IPS DF 6.9 (cell line): ENCODE data around the gene POLR2F.

Experiments
- DNase-seq: peaks from one replicate; pipeline ENCODE4 v3.0.0-alpha.2; 2013; ENCODE audit warnings: low read depth, low spot score
- H3K27ac ChIP-seq: one replicate; pipeline ENCODE4 v1.5.1; 2013; ENCODE audit warnings: low read length, control low read depth
- H3K27me3 ChIP-seq: 2 replicates; pipeline ENCODE4 v1.6.1; 2013; ENCODE audit warnings: mild to moderate bottlenecking, low read length; ENCODE audit not compliant: control insufficient read depth, insufficient read depth
- H3K36me3 ChIP-seq: 2 replicates; pipeline ENCODE4 v1.6.1; 2013; ENCODE audit warnings: low read length; ENCODE audit not compliant: control insufficient read depth, insufficient read depth
- H3K4me1 ChIP-seq: 2 replicates; pipeline ENCODE4 v1.6.1; 2013; ENCODE audit warnings: low read length; ENCODE audit not compliant: control insufficient read depth, insufficient read depth
- H3K4me3 ChIP-seq: 2 replicates; pipeline ENCODE4 v1.5.1; 2013; ENCODE audit warnings: mild to moderate bottlenecking, low read length
- H3K9me3 ChIP-seq: 2 replicates; pipeline ENCODE4 v1.6.1; 2013; ENCODE audit warnings: low read length, inconsistent platforms; ENCODE audit not compliant: control insufficient read depth, insufficient read depth
- WGBS: extraction: QIAGEN DNeasy Blood & Tissue Kit; methylation state at CpG from one replicate; pipeline ENCODE4 v1.1.7; 2013; ENCODE audit warnings: mixed read lengths, missing lambda C conversion rate; ENCODE audit not compliant: insufficient read length, insufficient coverage; 5-methylcytosine and 5-hydroxymethylcytosine counted together

Gene POLR2F

DNA sequence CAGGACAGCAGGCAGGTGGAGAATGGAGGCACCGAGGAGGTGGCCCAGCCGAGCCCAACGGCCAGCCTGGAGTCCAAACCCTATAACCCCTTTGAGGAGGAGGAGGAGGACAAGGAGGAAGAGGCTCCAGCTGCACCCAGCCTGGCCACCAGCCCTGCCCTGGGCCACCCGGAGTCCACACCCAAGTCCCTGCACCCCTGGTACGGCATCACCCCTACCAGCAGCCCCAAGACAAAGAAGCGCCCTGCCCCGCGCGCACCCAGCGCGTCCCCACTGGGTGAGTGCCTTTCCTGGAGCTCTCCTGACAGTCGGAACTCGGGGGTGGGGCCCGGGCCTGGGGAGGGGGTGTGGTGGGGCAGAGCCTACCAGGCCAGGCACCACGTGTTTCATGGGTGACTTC lies 27.7 kb upstream of the POLR2F start:
- H3K9me3 ChIP-seq = no peaks in the 10 kb centered on the region
- peaks cover 9% of the 10 kb centered on the region for H3K36me3 ChIP-seq
- no peaks in the 10 kb centered on the region for H3K4me1 ChIP-seq
- no peak overlapping the region for H3K4me3 ChIP-seq
- DNase-seq = no peak
- WGBS = no CpG with 5 or more reads among the region's 15 CpGs
- H3K27me3 ChIP-seq = no peaks in the 10 kb centered on the region
- H3K27ac ChIP-seq = no peak overlapping the region

DNA sequence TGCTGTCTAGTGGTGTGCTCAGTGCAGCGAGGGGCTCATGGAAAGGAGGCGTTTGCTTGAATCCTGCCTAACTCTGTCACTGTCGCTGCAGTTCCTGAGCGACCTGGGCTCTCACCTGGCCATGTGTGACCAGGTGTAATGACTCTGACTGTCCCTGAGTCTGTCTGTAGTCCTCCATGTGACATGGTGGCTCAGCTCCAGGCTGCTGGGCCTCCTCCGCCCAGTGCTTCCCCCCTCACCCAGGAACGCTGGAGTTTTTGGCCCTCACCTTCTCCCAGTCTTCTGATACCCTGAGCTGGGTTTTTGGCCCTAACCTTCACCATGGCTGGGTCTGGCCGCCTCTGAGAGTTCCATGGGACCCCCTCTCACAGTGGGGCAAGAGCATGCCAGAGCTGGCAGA lies 27.1 kb upstream of the POLR2F start:
- Histone ChIP-seq H3K4me1 (no peaks in the 10 kb centered on the region), H3K27ac (no peak overlapping the region), H3K9me3 (no peaks in the 10 kb centered on the region), H3K36me3 (peaks cover 9% of the 10 kb centered on the region), H3K27me3 (no peaks in the 10 kb centered on the region), H3K4me3 (no peak overlapping the region)
- WGBS = no CpG with 5 or more reads among the region's 7 CpGs
- DNase-seq = no peak

GRCh38 chr22:37926771-37927636 lies 26.5 kb upstream of the POLR2F start:
- WGBS = no CpG with 5 or more reads among the region's 32 CpGs
- Histone ChIP-seq H3K36me3 (peaks cover 15% of the 10 kb centered on the region), H3K27ac (no peak overlapping the region), H3K27me3 (no peaks in the 10 kb centered on the region), H3K4me1 (no peaks in the 10 kb centered on the region), H3K4me3 (no peak overlapping the region), H3K9me3 (no peaks in the 10 kb centered on the region)
- DNase-seq = no peak

DNA sequence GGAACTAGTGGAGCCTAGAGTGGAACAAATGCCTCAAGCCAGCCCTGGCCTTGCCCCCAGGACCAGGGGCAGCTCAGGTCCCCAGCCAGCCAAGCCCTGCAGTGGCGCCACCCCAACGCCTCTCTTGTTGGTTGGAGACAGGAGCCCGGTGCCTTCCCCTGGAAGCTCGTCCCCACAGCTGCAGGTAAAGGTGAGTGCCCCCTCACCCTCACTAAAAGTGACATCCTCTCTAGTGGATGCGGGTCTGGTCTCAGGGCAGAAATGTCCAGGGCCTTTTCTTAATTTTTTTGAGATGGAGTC lies 25.9 kb upstream of the POLR2F start:
- no peaks in the 10 kb centered on the region for H3K9me3 ChIP-seq
- DNase-seq = no peak
- H3K36me3 ChIP-seq = peaks cover 15% of the 10 kb centered on the region
- no peaks in the 10 kb centered on the region for H3K27me3 ChIP-seq
- no peaks in the 10 kb centered on the region for H3K4me1 ChIP-seq
- no CpG with 5 or more reads among the region's 5 CpGs for WGBS
- no peak overlapping the region for H3K27ac ChIP-seq
- no peak overlapping the region for H3K4me3 ChIP-seq

- peaks cover 1% of the 10 kb centered on the region; the same call in 1 of the 2 replicates for H3K4me1 ChIP-seq
- no peak overlapping the region for H3K4me3 ChIP-seq
- no peaks in the 10 kb centered on the region for H3K27me3 ChIP-seq
- H3K27ac ChIP-seq = no peak overlapping the region
- no CpG with 5 or more reads among the region's 5 CpGs for WGBS
- peaks cover 15% of the 10 kb centered on the region for H3K36me3 ChIP-seq
- no peaks in the 10 kb centered on the region for H3K9me3 ChIP-seq
- no peak for DNase-seq
Measured at GRCh38 chr22:37929390-37929789, 24.1 kb upstream of the POLR2F start.

- Histone ChIP-seq H3K27ac (no peak overlapping the region), H3K4me1 (peaks cover 1% of the 10 kb centered on the region; the same call in 1 of the 2 replicates), H3K36me3 (peaks cover 15% of the 10 kb centered on the region), H3K9me3 (no peaks in the 10 kb centered on the region), H3K27me3 (no peaks in the 10 kb centered on the region), H3K4me3 (no peak overlapping the region)
- no CpG with 5 or more reads among the region's 11 CpGs for WGBS
- no peak for DNase-seq
Measured at GRCh38 chr22:37930270-37930951, 23.1 kb upstream of the POLR2F start.

DNA sequence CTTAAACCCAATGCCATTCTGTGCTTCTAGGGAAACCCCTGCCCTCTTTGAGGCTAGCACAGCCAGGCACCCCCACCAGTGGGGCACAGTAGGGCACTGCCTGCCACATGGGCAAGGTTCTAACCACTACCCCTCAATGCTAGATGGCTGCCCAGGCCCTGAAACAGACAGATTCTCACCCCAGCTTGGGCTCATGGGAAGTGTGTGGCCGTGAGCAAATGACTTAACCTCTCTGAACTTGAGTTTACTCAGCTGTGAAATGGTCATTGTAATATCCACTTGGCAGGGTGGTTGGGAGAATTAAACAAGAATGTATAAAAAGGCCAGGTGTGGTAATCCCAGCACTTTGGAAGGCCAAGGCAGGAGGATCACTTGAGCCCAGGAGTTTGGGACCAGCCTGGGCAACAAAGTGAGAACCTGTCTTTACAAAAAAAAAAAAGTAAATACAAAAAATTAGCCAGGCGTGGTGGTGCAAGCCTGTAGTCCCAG lies 22.5 kb upstream of the POLR2F start:
- Histone ChIP-seq H3K36me3 (peaks cover 15% of the 10 kb centered on the region), H3K4me1 (peaks cover 1% of the 10 kb centered on the region; the same call in 1 of the 2 replicates), H3K4me3 (no peak overlapping the region), H3K27me3 (no peaks in the 10 kb centered on the region), H3K27ac (no peak overlapping the region), H3K9me3 (no peaks in the 10 kb centered on the region)
- no peak for DNase-seq
- no CpG with 5 or more reads among the region's 2 CpGs for WGBS

- peaks cover 1% of the 10 kb centered on the region; the same call in 1 of the 2 replicates for H3K4me1 ChIP-seq
- no peaks in the 10 kb centered on the region for H3K9me3 ChIP-seq
- H3K4me3 ChIP-seq = no peak overlapping the region
- no CpG with 5 or more reads among the region's 6 CpGs for WGBS
- no peak for DNase-seq
- H3K36me3 ChIP-seq = peaks cover 13% of the 10 kb centered on the region
- no peaks in the 10 kb centered on the region for H3K27me3 ChIP-seq
- H3K27ac ChIP-seq = no peak overlapping the region
Measured at GRCh38 chr22:37931893-37932389, 21.6 kb upstream of the POLR2F start.

DNA sequence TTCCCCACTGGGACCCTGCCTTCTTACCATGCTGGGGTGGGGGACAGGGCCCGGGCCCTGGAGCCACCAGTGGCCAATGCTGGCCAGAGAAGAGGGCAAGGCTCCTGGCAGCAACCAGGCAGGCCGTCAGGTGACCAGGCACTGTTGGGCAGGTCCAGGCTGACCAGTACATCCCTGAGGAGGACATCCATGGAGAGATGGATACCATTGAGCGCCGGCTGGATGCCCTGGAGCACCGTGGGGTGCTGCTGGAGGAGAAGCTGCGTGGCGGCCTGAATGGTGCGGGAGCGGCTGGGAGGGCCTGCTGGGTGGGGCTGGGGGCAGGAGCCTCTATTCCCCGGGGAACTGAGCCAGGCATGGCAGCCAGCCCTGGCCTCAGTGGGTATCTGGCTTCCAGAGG lies 21.1 kb upstream of the POLR2F start:
- peaks cover 1% of the 10 kb centered on the region; the same call in 1 of the 2 replicates for H3K4me1 ChIP-seq
- WGBS = no CpG with 5 or more reads among the region's 10 CpGs
- no peaks in the 10 kb centered on the region for H3K9me3 ChIP-seq
- no peaks in the 10 kb centered on the region for H3K27me3 ChIP-seq
- no peak overlapping the region for H3K27ac ChIP-seq
- no peak for DNase-seq
- H3K36me3 ChIP-seq = peaks cover 11% of the 10 kb centered on the region
- H3K4me3 ChIP-seq = no peak overlapping the region

- Histone ChIP-seq H3K4me3 (no peak overlapping the region), H3K9me3 (no peaks in the 10 kb centered on the region), H3K36me3 (peaks cover 12% of the 10 kb centered on the region), H3K4me1 (peaks cover 1% of the 10 kb centered on the region; the same call in 1 of the 2 replicates), H3K27ac (no peak overlapping the region), H3K27me3 (no peaks in the 10 kb centered on the region)
- DNase-seq = no peak
- WGBS = no CpG with 5 or more reads among the region's 21 CpGs
Measured at GRCh38 chr22:37932821-37933578, 20.5 kb upstream of the POLR2F start.
